GM12891 (cell line): ENCODE measurements around the gene PLXNB1.
A peak's percentile ranks its signal among the peaks of the same experiment; 100 is the strongest.

ENCODE experiments used
- DNase-seq: peaks from one replicate; pipeline ENCODE4 v3.0.0; 2011; ENCODE audit warnings: low spot score; ENCODE audit not compliant: insufficient read length
- FAIRE-seq: peaks from 2 replicates; lab custom pipeline; 2011; peaks lifted over from hg19 to GRCh38; lab: Jason Lieb, UNC
- PAX5 ChIP-seq: IDR thresholded peaks from 2 replicates; pipeline ENCODE4 v1.6.1; 2011; ENCODE audit warnings: low read length, moderate library complexity, mild to moderate bottlenecking; ENCODE audit not compliant: insufficient read depth, severe bottlenecking
- POLR2A ChIP-seq: IDR thresholded peaks from 2 replicates; pipeline ENCODE4 v1.6.1; 2011; ENCODE audit warnings: low read depth, low read length, control low read depth
- POLR2AphosphoS5 ChIP-seq: IDR thresholded peaks from 2 replicates; pipeline ENCODE4 v1.6.1; 2011; ENCODE audit warnings: low read depth, low read length, control low read depth
- POU2F2 ChIP-seq: IDR thresholded peaks from 2 replicates; pipeline ENCODE4 v1.6.1; 2011; ENCODE audit warnings: low read depth, mild to moderate bottlenecking, control low read depth, low read length, moderate library complexity
- SPI1 ChIP-seq: IDR thresholded peaks from 2 replicates; pipeline ENCODE4 v1.6.1; 2011; ENCODE audit warnings: low read depth, low read length, control low read depth
- TAF1 ChIP-seq: IDR thresholded peaks from 2 replicates; pipeline ENCODE4 v1.6.1; 2011; ENCODE audit warnings: low read depth, low read length, control low read depth

PLXNB1 gene

GRCh38 chr3:48428572-48429316, 1.1 kb downstream of the PLXNB1 start:
- FAIRE-seq, result no peak
- TF ChIP-seq PAX5 (no peak), POU2F2 (no peak), POLR2AphosphoS5 (no peak), POLR2A (no peak)
- DNase-seq, result no peak

- DNase-seq, result no peak
- no peak for TF ChIP-seq TAF1
- no peak for TF ChIP-seq PAX5
- no peak for TF ChIP-seq SPI1
- TF ChIP-seq POU2F2, result no peak
- no peak for TF ChIP-seq POLR2A
- no peak for TF ChIP-seq POLR2AphosphoS5
- no peak for FAIRE-seq
These were observed 1.8 kb downstream of the PLXNB1 start for GRCh38 chr3:48428088-48428571.

- TF ChIP-seq POLR2A (no peak), TAF1 (no peak), PAX5 (no peak), POLR2AphosphoS5 (no peak), POU2F2 (no peak), SPI1 (no peak)
- FAIRE-seq, result no peak
- DNase-seq, result no peak
These were observed 2.3 kb downstream of the PLXNB1 start for GRCh38 chr3:48427630-48427962.

- FAIRE-seq (peak; percentile 56), DNase-seq (no peak)
- TF ChIP-seq TAF1 (no peak), POLR2AphosphoS5 (no peak), SPI1 (no peak), PAX5 (no peak), POLR2A (no peak), POU2F2 (no peak)
These were observed 2.8 kb downstream of the PLXNB1 start for GRCh38 chr3:48426944-48427629.

GRCh38 chr3:48426401-48426909, 3.4 kb downstream of the PLXNB1 start:
- DNase-seq (no peak), FAIRE-seq (no peak)
- no peak for TF ChIP-seq POU2F2
- no peak for TF ChIP-seq POLR2A
- TF ChIP-seq TAF1, result no peak
- TF ChIP-seq SPI1, result no peak
- TF ChIP-seq PAX5, result no peak
- TF ChIP-seq POLR2AphosphoS5, result no peak

- FAIRE-seq (no peak), DNase-seq (no peak)
- TF ChIP-seq POLR2A, result no peak
- no peak for TF ChIP-seq POU2F2
- no peak for TF ChIP-seq SPI1
- TF ChIP-seq PAX5, result no peak
- no peak for TF ChIP-seq TAF1
These were observed 4.5 kb downstream of the PLXNB1 start for GRCh38 chr3:48425281-48425812.

GRCh38 chr3:48423883-48424695, 5.8 kb downstream of the PLXNB1 start:
- no peak for FAIRE-seq
- TF ChIP-seq TAF1 (no peak), POLR2A (no peak)

GRCh38 chr3:48423241-48423882, 6.5 kb downstream of the PLXNB1 start:
- no peak for DNase-seq
- TF ChIP-seq POU2F2 (no peak), TAF1 (no peak), POLR2AphosphoS5 (no peak), POLR2A (no peak), SPI1 (no peak), PAX5 (no peak)
- no peak for FAIRE-seq

More at GRCh38 chr3:48423883-48424695, 5.8 kb downstream of the PLXNB1 start:
- no peak for DNase-seq

- no peak for TF ChIP-seq POLR2AphosphoS5
- no peak for TF ChIP-seq POU2F2
- TF ChIP-seq TAF1, result no peak
- no peak for TF ChIP-seq SPI1
- TF ChIP-seq PAX5, result no peak
- no peak for TF ChIP-seq POLR2A
- DNase-seq (no peak), FAIRE-seq (no peak)
These were observed 7.2 kb downstream of the PLXNB1 start for GRCh38 chr3:48422681-48423080.
